ENCODE measurements around the gene GTPBP1. TPM values are rescaled to one million over a fixed set of nuclear protein-coding genes. Genes with fewer than 3 reads are reported as not detected.
A peak's percentile ranks its signal among the peaks of the same experiment; 100 is the strongest.

GTPBP1 gene
- total and polyA plus RNA-seq, 5 experiments from 2014 or later = 17.2 to 73.3 (median 29.3) TPM

DNA sequence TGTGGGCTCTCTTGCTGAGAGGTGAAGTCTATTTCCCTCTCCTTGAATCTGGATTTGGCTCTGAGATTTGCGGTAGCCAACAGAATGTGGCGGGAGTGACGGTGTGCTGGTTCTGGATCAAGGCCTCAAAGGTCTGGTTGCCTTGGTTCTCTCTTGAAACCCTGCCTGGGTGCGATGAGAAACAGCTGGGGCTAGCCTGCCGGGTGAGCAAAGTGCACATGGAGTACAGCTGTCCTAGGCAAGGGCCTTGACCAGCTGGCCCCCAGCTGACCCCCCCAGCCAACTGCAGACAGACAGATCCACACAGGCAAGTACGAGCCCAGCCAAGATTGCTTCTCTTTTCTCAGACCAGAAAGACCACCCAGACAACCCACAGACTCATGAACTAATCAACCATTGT, 39.2 kb downstream of the GTPBP1 start:
- Mint-ChIP-seq H3K36me3 (peaks cover 5 to 100% (median 29%) of the 10 kb centered on the region in 3 donors), H3K4me3 (peak overlapping the region in 3 of 10 donors; percentile 10 to 52 (median 31)), H3K27ac (peak overlapping the region; percentile 37 to 91 (median 69)), H3K27me3 (no peaks in the 10 kb centered on the region), H3K4me1 (peaks cover 13 to 79% (median 42%) of the 10 kb centered on the region in 4 donors), H3K9me3 (no peaks in the 10 kb centered on the region)
- DNase-seq (no peak), ATAC-seq (no peak)
- POLR2A ChIA-PET = interaction anchor here (36.4 to 37.2 kb wide), 2 partner anchors 6 to 10 kb away, joined by 1495 read pairs; partner anchors contain the start of gene SUN2

GRCh38 chr22:38745676-38746460, 40.1 kb downstream of the GTPBP1 start:
- Mint-ChIP-seq H3K27me3 (no peaks in the 10 kb centered on the region), H3K36me3 (peaks cover 5 to 99% (median 32%) of the 10 kb centered on the region in 3 donors), H3K4me1 (peaks cover 17 to 83% (median 46%) of the 10 kb centered on the region in 4 donors), H3K27ac (peak overlapping the region in 8 of 10 donors; percentile 50 to 91 (median 74)), H3K4me3 (peak overlapping the region in 3 of 10 donors; percentile 7 to 58 (median 26)), H3K9me3 (no peaks in the 10 kb centered on the region)
- DNase-seq (no peak), ATAC-seq (peak in 1 of 2 donors; percentile 24)
- POLR2A ChIA-PET = interaction anchor here (0.6 to 37.2 kb wide), 3 partner anchors 7 to 1578 kb away, joined by 3 to 1495 read pairs (median 1495); partner anchors contain the start of gene SUN2

- H3K4me3 Mint-ChIP-seq = peak overlapping the region in 2 of 10 donors; percentile 62 to 71
- ATAC-seq (no peak), DNase-seq (no peak)
- H3K27ac Mint-ChIP-seq = peak overlapping the region; percentile 84 to 100 (median 94)
- POLR2A ChIA-PET = interaction anchor here (0.9 to 37.2 kb wide), 5 partner anchors 6 to 95 kb away, joined by 3 to 1495 read pairs (median 4); partner anchors contain the start of genes NPTXR, SUN2 and TOMM22
- H3K36me3 Mint-ChIP-seq = peaks cover 7 to 97% (median 34%) of the 10 kb centered on the region in 3 donors
- H3K9me3 Mint-ChIP-seq = no peaks in the 10 kb centered on the region
- peaks cover 19 to 84% (median 62%) of the 10 kb centered on the region in 4 donors for H3K4me1 Mint-ChIP-seq
- H3K27me3 Mint-ChIP-seq = no peaks in the 10 kb centered on the region
Measured at GRCh38 chr22:38748487-38749136, 42.9 kb downstream of the GTPBP1 start.

DNA sequence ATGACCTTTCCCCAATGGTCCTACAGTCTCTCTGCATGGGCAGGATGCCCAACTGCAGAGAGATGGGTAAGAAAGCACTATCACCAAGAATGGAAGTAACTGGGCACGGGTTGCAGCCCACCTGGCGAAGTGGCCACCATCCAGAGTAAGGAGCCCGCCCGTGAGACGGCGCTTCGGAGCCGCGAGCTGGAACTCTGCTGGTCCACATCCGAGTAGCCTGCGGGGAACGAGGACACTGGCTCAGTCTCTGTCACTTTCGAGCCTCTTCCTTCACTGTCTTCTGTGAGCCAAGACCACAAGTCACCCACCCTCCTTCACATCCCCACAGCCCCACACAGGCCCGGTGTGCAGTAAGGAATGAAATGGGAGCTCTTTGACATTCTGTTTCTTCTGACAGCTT, 44.4 kb downstream of the GTPBP1 start:
- Mint-ChIP-seq H3K9me3 (no peaks in the 10 kb centered on the region), H3K27me3 (no peaks in the 10 kb centered on the region), H3K36me3 (peaks cover 14 to 93% (median 39%) of the 10 kb centered on the region in 3 donors), H3K4me3 (peak overlapping the region; percentile 52 to 100 (median 96)), H3K4me1 (peaks cover 22 to 74% (median 67%) of the 10 kb centered on the region in 4 donors), H3K27ac (peak overlapping the region; percentile 86 to 100 (median 100))
- no peak for ATAC-seq
- no peak for DNase-seq
- POLR2A ChIA-PET = interaction anchor here (0.7 to 37.2 kb wide), 7 partner anchors 5 to 120 kb away, joined by 3 to 1495 read pairs (median 6); partner anchors contain the start of genes GTPBP1, NPTXR and SUN2

GRCh38 chr22:38750638-38751037, 44.9 kb downstream of the GTPBP1 start:
- peak overlapping the region; percentile 96 to 100 (median 100) for H3K27ac Mint-ChIP-seq
- H3K4me3 Mint-ChIP-seq = peak overlapping the region; percentile 53 to 100 (median 99)
- peaks cover 21 to 69% (median 63%) of the 10 kb centered on the region in 4 donors for H3K4me1 Mint-ChIP-seq
- DNase-seq = no peak
- ATAC-seq = no peak
- POLR2A ChIA-PET = interaction anchor here (0.5 to 37.2 kb wide), 10 partner anchors 4 to 568 kb away, joined by 3 to 1495 read pairs (median 10); partner anchors contain the start of genes GTPBP1, NPTXR, RPL3 and SUN2
- no peaks in the 10 kb centered on the region for H3K27me3 Mint-ChIP-seq
- no peaks in the 10 kb centered on the region for H3K9me3 Mint-ChIP-seq
- peaks cover 15 to 90% (median 39%) of the 10 kb centered on the region in 3 donors for H3K36me3 Mint-ChIP-seq

- Mint-ChIP-seq H3K27ac (peak overlapping the region; percentile 96 to 100 (median 100)), H3K36me3 (peaks cover 15 to 85% (median 36%) of the 10 kb centered on the region in 3 donors), H3K4me3 (peak overlapping the region; percentile 94 to 100 (median 99)), H3K4me1 (peaks cover 21 to 64% (median 61%) of the 10 kb centered on the region in 4 donors), H3K27me3 (no peaks in the 10 kb centered on the region), H3K9me3 (no peaks in the 10 kb centered on the region)
- POLR2A ChIA-PET = interaction anchor here (0.5 to 37.2 kb wide), 12 partner anchors 4 to 568 kb away, joined by 3 to 1495 read pairs (median 7); partner anchors contain the start of genes GTPBP1, NPTXR, RPL3 and SUN2
- ATAC-seq (no peak), DNase-seq (no peak)
Measured at GRCh38 chr22:38751066-38751421, 45.3 kb downstream of the GTPBP1 start.

- H3K36me3 Mint-ChIP-seq = peaks cover 15 to 79% (median 36%) of the 10 kb centered on the region in 3 donors
- H3K27ac Mint-ChIP-seq = peak overlapping the region; percentile 96 to 100 (median 100)
- DNase-seq (peak; percentile 54 to 92 (median 80)), ATAC-seq (peak; percentile 48 to 65)
- no peaks in the 10 kb centered on the region for H3K9me3 Mint-ChIP-seq
- peaks cover 24 to 67% (median 61%) of the 10 kb centered on the region in 4 donors for H3K4me1 Mint-ChIP-seq
- H3K4me3 Mint-ChIP-seq = peak overlapping the region; percentile 94 to 100 (median 99)
- POLR2A ChIA-PET = interaction anchor here (0.5 to 37.2 kb wide), 18 partner anchors 3 to 567 kb away, joined by 3 to 1495 read pairs (median 6); partner anchors contain the start of genes CBX6, CBX7, GTPBP1 and NPTXR
- H3K27me3 Mint-ChIP-seq = no peaks in the 10 kb centered on the region
Measured at GRCh38 chr22:38751422-38752346, 45.9 kb downstream of the GTPBP1 start.

DNA sequence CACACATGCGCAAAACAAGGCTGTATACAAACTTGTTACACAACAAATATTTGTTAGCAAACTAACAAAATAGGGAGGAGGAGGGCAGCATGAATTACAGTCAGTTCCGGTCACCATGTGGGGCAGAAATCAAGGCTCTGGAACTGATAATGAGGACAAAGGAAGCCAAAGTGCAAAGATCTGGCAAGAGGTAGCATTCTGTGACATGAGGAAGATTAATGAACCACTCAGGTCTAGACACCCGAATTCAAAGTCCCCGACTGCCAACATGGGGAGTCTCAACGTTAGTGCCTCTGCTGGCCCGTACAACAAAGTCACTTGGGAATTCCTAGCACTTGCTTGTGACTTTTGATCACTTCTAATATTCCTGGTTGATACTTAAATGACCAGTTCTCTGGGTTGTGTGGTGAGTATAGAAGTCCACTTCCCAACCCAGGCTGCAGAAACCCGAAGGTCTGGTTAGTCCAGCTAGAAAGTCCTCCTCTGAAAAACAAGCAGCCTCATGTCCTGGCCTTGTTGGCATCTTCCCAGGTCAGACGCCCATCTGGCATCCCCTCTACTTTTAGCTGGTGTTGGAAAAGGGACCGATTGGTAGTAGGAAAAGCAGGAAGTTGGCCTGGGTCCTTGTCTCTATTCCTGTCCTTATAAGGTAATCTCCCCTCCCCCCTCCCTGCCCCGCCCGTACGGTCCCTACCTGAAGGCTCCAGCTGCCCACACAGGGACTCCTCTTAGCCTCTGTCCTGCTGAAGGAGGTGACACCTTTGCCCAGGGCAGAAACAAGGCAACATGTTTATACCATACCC, 48.4 kb downstream of the GTPBP1 start:
- Mint-ChIP-seq H3K36me3 (peaks cover 15 to 54% (median 36%) of the 10 kb centered on the region in 3 donors), H3K4me1 (peaks cover 44 to 83% (median 72%) of the 10 kb centered on the region in 4 donors), H3K27ac (peak overlapping the region; percentile 96 to 100 (median 99)), H3K27me3 (no peaks in the 10 kb centered on the region), H3K4me3 (peak overlapping the region; percentile 94 to 100 (median 99)), H3K9me3 (no peaks in the 10 kb centered on the region)
- POLR2A ChIA-PET = interaction anchor here (1.2 to 37.2 kb wide), 7 partner anchors 1 to 89 kb away, joined by 4 to 1495 read pairs (median 19); partner anchors contain the start of genes GTPBP1, NPTXR, SUN2 and TOMM22
- DNase-seq (peak in 1 of 10 donors; percentile 37), ATAC-seq (no peak)

DNA sequence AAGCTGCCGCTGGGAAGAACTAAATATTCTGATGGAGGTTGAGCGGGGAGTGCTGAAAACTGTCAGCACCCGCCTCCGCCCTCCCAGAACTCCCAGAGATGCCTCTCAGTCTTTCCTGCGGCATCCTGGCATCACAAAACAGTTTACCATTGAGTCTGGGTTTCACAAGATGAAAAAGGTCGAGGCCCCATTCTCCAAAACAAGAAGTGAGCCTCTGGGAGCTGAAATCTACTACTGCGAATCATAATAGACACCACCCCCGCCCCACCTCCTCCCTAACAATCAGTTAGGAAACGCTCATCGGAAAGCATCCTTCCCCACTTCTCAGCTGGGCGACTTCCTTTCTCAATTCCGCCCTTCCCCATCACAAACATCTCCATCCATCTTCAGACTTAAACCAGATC, 49.0 kb downstream of the GTPBP1 start:
- no peak for DNase-seq
- Mint-ChIP-seq H3K36me3 (peaks cover 15 to 48% (median 32%) of the 10 kb centered on the region in 3 donors), H3K4me1 (peaks cover 46 to 81% (median 70%) of the 10 kb centered on the region in 4 donors), H3K4me3 (peak overlapping the region; percentile 94 to 100 (median 99)), H3K9me3 (no peaks in the 10 kb centered on the region), H3K27ac (peak overlapping the region; percentile 90 to 100 (median 99)), H3K27me3 (no peaks in the 10 kb centered on the region)
- POLR2A ChIA-PET = interaction anchor here (1.2 to 37.2 kb wide), 6 partner anchors 0 to 89 kb away, joined by 4 to 1495 read pairs (median 32); partner anchors contain the start of genes GTPBP1, NPTXR, SUN2 and TOMM22
- ATAC-seq = no peak

GRCh38 chr22:38755155-38755910, 49.6 kb downstream of the GTPBP1 start:
- Mint-ChIP-seq H3K27me3 (no peaks in the 10 kb centered on the region), H3K9me3 (no peaks in the 10 kb centered on the region), H3K36me3 (peaks cover 15 to 43% (median 27%) of the 10 kb centered on the region in 3 donors), H3K4me3 (peak overlapping the region; percentile 94 to 100 (median 99)), H3K27ac (peak overlapping the region; percentile 90 to 100 (median 99)), H3K4me1 (peaks cover 43 to 79% (median 67%) of the 10 kb centered on the region in 4 donors)
- DNase-seq = peak in 8 of 10 donors; percentile 39 to 65 (median 54)
- POLR2A ChIA-PET = interaction anchor here (1.2 to 37.2 kb wide), 7 partner anchors 1 to 88 kb away, joined by 4 to 1495 read pairs (median 33); partner anchors contain the start of genes GTPBP1, NPTXR, SUN2 and TOMM22
- ATAC-seq = peak; percentile 0 to 2

Data from naive thymus-derived CD8-positive, alpha-beta T cell (primary cell).